HT1080 (cell line): ENCODE data around the gene SRPX. TPM values are rescaled to one million over a fixed set of nuclear protein-coding genes. Genes with fewer than 3 reads are reported as not detected.

Experiments
- DNase-seq: peaks from one replicate; pipeline ENCODE4 v3.0.0-alpha.2; 2015; ENCODE audit warnings: low read depth
- polyA plus RNA-seq, 2 experiments: library from polyadenylated mRNA; depleted of rRNA; stranded (reverse); fragments of >200 nt; gene quantifications; 2 replicates each; pipeline ENCODE4 v1.2.3, GENCODE V29; 2015
- total RNA-seq: library from RNA; depleted of rRNA; stranded (reverse); fragments of >200 nt; shearing (Covaris generic); gene quantifications from 2 replicates; pipeline ENCODE4 v1.2.3, GENCODE V29; 2014; rRNA removed

The SRPX gene
- 151 and 170 TPM in 2 replicates for total RNA-seq
- 205 and 225 TPM in 2 replicates for polyA plus RNA-seq (2015; cell fraction: cytosol; rRNA removed)
- 265 and 292 TPM in 2 replicates for polyA plus RNA-seq (2015; cell fraction: nucleus; rRNA removed)

- DNase-seq = peak; percentile 72
Measured at GRCh38 chrX:38220415-38221390, at the start of gene SRPX. Gene SRPX (minus strand): TSS chrX:38220871. CDS start chrX:38220792, 79 bp downstream.

GRCh38 chrX:38268011-38268410 lies 47.3 kb upstream of the SRPX start:
- DNase-seq = no peak

GRCh38 chrX:38262715-38263620 lies 42.3 kb upstream of the SRPX start:
- DNase-seq = no peak

GRCh38 chrX:38260231-38260630 lies 39.6 kb upstream of the SRPX start:
- DNase-seq = peak; percentile 23

- no peak for DNase-seq
Measured at GRCh38 chrX:38256019-38256418, 35.3 kb upstream of the SRPX start.

- no peak for DNase-seq
Measured at GRCh38 chrX:38249965-38250364, 29.3 kb upstream of the SRPX start.

- DNase-seq = no peak
Measured at GRCh38 chrX:38247051-38247450, 26.4 kb upstream of the SRPX start.

- no peak for DNase-seq
Measured at GRCh38 chrX:38240541-38240940, 19.9 kb upstream of the SRPX start.

GRCh38 chrX:38236901-38237615 lies 16.4 kb upstream of the SRPX start:
- DNase-seq = no peak

- DNase-seq = peak; percentile 85
Measured at GRCh38 chrX:38233891-38234667, 13.4 kb upstream of the SRPX start.

GRCh38 chrX:38232079-38232686 lies 11.5 kb upstream of the SRPX start:
- peak; percentile 41 for DNase-seq

GRCh38 chrX:38225093-38225492 lies 4.4 kb upstream of the SRPX start:
- DNase-seq = peak; percentile 67

- no peak for DNase-seq
Measured at GRCh38 chrX:38224160-38224559, 3.5 kb upstream of the SRPX start.

GRCh38 chrX:38221391-38221929 lies 789 bp upstream of the SRPX start:
- no peak for DNase-seq

- peak; percentile 79 for DNase-seq
Measured at GRCh38 chrX:38220024-38220414, 652 bp downstream of the SRPX start.

GRCh38 chrX:38216642-38217041 lies 4.0 kb downstream of the SRPX start:
- DNase-seq = no peak

- DNase-seq = peak; percentile 88
Measured at GRCh38 chrX:38214551-38215531, 5.8 kb downstream of the SRPX start.

- no peak for DNase-seq
Measured at GRCh38 chrX:38214044-38214443, 6.6 kb downstream of the SRPX start.
